HG03520 (cell line): ENCODE results near the gene TLE4.

ENCODE experiments used
- ATAC-seq: cut with Tn5 transposase; IDR thresholded peaks from one replicate; pipeline ENCODE4 v1.9.1; 2021; ENCODE audit warnings: mild to moderate bottlenecking, moderate library complexity; ENCODE audit not compliant: unreplicated experiment

Gene TLE4

GRCh38 chr9:79684711-79685575, 113.2 kb downstream of the TLE4 start:
- no peak for ATAC-seq

- ATAC-seq = no peak
These were observed 113.8 kb downstream of the TLE4 start for GRCh38 chr9:79685577-79685976.

- ATAC-seq = no peak
These were observed 114.8 kb downstream of the TLE4 start for GRCh38 chr9:79686381-79687130.

GRCh38 chr9:79687131-79687447, 115.3 kb downstream of the TLE4 start:
- ATAC-seq = no peak

GRCh38 chr9:79688363-79688762, 116.6 kb downstream of the TLE4 start:
- ATAC-seq = no peak

GRCh38 chr9:79689576-79689975, 117.8 kb downstream of the TLE4 start:
- no peak for ATAC-seq

GRCh38 chr9:79691496-79691895, 119.7 kb downstream of the TLE4 start:
- ATAC-seq = no peak

- ATAC-seq = no peak
These were observed 121.2 kb downstream of the TLE4 start for GRCh38 chr9:79692857-79693571.

- ATAC-seq = no peak
These were observed 122.0 kb downstream of the TLE4 start for GRCh38 chr9:79693750-79694149.

- ATAC-seq = no peak
These were observed 122.4 kb downstream of the TLE4 start for GRCh38 chr9:79694208-79694607.

GRCh38 chr9:79694676-79695400, 123.1 kb downstream of the TLE4 start:
- ATAC-seq = no peak

- ATAC-seq = no peak
These were observed 123.9 kb downstream of the TLE4 start for GRCh38 chr9:79695531-79696175.

- ATAC-seq = no peak
These were observed 127.2 kb downstream of the TLE4 start for GRCh38 chr9:79698967-79699366.

- no peak for ATAC-seq
These were observed 127.7 kb downstream of the TLE4 start for GRCh38 chr9:79699479-79699878.

GRCh38 chr9:79700607-79701360, 129.0 kb downstream of the TLE4 start:
- no peak for ATAC-seq

GRCh38 chr9:79701651-79702050, 129.9 kb downstream of the TLE4 start:
- no peak for ATAC-seq

- no peak for ATAC-seq
These were observed 133.9 kb downstream of the TLE4 start for GRCh38 chr9:79705704-79706103.

GRCh38 chr9:79706512-79706911, 134.7 kb downstream of the TLE4 start:
- no peak for ATAC-seq

- no peak for ATAC-seq
These were observed 135.8 kb downstream of the TLE4 start for GRCh38 chr9:79707589-79707988.

- ATAC-seq = no peak
These were observed 136.8 kb downstream of the TLE4 start for GRCh38 chr9:79708541-79708940.
